ENCODE data around the gene NCAPG2.

GRCh38 chr7:158716802-158717201 is 12.2 kb upstream of the NCAPG2 start:
- TF ChIP-seq GATA3 (IDR thresholded peaks at IDR 0.05; ENCODE audit: low read depth, low read length) (no peak), GATA2 (IDR thresholded peaks at IDR 0.05; ENCODE audit: low read depth, low read length) (no peak)
